Immature natural killer cell (primary cell): ENCODE results near the gene COL20A1. TPM values are rescaled to one million over a fixed set of nuclear protein-coding genes. Genes with fewer than 3 reads are reported as not detected.

Source experiments
- DNase-seq, 3 donors: peaks; one replicate each; pipeline ENCODE4 v3.0.0; 2022; ENCODE audit warnings: mixed read lengths in 1 of 3
- H3K27ac Mint-ChIP-seq, 6 donors: one replicate each; pipeline ENCODE4 v1.8.0; 2020; ENCODE audit warnings: mixed read lengths in 6 of 6, mild to moderate bottlenecking in 5 of 6, inconsistent platforms in 4 of 6, moderate library complexity in 3 of 6
- H3K27me3 Mint-ChIP-seq, 3 donors: one replicate each; pipeline ENCODE4 v1.8.0; 2020 to 2021; ENCODE audit warnings: low read depth in 3 of 3, mild to moderate bottlenecking in 3 of 3, mixed read lengths in 3 of 3, moderate library complexity in 3 of 3, inconsistent platforms in 1 of 3
- H3K36me3 Mint-ChIP-seq, 3 donors: one replicate each; pipeline ENCODE4 v1.8.0; 2020; ENCODE audit warnings: mixed read lengths in 3 of 3, inconsistent platforms in 2 of 3, mild to moderate bottlenecking in 2 of 3
- H3K4me1 Mint-ChIP-seq, 2 donors: one replicate each; pipeline ENCODE4 v1.8.0; 2020; ENCODE audit warnings: inconsistent platforms in 2 of 2, mild to moderate bottlenecking in 2 of 2, mixed read lengths in 2 of 2, moderate library complexity in 1 of 2
- H3K4me3 Mint-ChIP-seq, 5 donors: one replicate each; pipeline ENCODE4 v1.8.0; 2020; ENCODE audit warnings: mild to moderate bottlenecking in 5 of 5, mixed read lengths in 5 of 5, inconsistent platforms in 3 of 5, moderate library complexity in 3 of 5
- H3K9me3 Mint-ChIP-seq, 6 donors: one replicate each; pipeline ENCODE4 v1.8.0; 2020; ENCODE audit warnings: mild to moderate bottlenecking in 6 of 6, mixed read lengths in 6 of 6, inconsistent platforms in 4 of 6, moderate library complexity in 3 of 6
- polyA plus RNA-seq, 3 donors: library from polyadenylated mRNA; unstranded; fragments of 300-500 nt; fragmentation: Illumina TruSeq; gene quantifications; one replicate each; pipeline ENCODE4 v1.2.3, GENCODE V29; 2021

Gene COL20A1
- polyA plus RNA-seq, 3 donors from 2014 or later, result not detected

DNA sequence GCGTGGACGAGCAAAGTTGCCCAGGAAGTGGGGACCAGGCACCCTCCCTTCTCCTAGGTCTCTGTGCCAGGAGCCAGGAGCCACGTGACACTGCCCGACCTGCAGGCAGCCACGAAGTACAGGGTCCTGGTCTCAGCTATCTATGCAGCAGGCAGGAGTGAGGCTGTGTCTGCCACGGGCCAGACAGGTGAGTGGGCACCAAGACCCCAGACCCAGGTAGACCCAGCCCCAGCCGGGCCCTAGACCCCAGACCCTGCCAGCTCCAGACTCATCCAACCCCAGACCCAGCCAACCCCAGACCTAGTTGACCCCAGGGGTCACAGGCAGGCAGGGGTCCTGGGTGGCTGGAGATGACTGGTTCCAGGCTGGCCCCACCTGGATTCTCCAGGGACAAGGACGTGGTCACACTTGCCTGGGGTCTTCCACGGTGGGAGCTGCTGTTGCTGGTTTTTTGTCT, 21.1 kb downstream of the COL20A1 start:
- no peak overlapping the region for H3K4me3 Mint-ChIP-seq
- DNase-seq, result no peak
- H3K27ac Mint-ChIP-seq, result no peak overlapping the region
- H3K36me3 Mint-ChIP-seq, result no peaks in the 10 kb centered on the region
- peaks cover 2% of the 10 kb centered on the region in 3 donors for H3K27me3 Mint-ChIP-seq
- peaks cover 0 to 2% of the 10 kb centered on the region in 2 donors for H3K4me1 Mint-ChIP-seq
- H3K9me3 Mint-ChIP-seq, result no peaks in the 10 kb centered on the region

DNA sequence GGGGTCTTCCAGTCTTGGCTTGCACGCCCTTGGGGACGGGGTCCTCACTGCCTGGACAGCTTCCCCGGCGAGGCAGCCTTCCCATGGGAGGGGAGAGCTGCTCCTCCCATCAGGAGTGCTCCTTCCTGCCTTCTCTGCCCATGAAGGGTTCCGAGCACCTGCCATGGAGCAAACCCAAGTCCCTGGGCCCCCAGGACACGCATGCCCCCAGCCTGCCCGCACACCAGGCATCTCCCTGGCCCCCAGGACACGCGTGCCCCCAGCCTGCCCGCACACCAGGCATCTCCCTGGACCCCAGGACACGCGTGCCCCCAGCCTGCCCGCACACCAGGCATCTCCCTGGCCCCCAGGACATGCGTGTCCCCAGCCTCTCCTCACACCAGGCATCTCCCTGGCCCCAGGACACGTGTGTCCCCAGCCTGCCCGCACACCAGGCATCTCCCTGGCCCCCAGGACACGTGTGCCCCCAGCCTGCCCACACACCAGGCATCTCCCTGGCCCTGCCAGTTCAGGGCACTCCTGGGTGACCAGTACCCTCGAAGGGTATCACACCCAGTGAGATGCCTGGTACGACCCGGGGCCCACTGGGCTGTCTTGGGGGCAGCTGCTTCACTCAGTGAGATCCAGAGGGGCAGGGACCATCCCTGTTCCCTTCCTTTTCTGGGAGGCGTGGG, 21.7 kb downstream of the COL20A1 start:
- DNase-seq, result no peak

DNA sequence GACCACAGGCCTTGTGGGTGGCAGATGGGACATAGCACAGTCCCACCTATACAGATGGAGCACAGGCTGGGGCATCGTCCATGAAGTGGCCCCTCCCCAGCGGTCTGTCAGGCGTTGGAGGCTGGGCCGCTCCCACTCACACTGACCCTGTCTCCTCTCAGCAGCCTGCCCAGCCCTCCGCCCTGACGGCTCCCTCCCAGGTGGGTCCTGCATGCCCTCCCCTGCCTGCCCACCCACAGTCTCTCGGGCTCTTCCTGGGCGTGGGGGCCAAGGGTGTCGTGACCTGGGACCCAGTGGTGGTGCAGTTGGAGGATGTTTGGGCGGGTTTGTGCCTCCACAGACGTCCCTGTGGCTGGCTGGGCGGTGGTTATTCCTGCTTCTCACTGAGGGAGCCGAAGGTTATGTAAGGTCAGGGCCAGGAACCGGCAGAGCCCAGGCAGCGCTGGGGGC, 22.3 kb downstream of the COL20A1 start:
- no peak overlapping the region for H3K27ac Mint-ChIP-seq
- no peaks in the 10 kb centered on the region for H3K9me3 Mint-ChIP-seq
- no peak for DNase-seq
- peaks cover 2% of the 10 kb centered on the region in 3 donors for H3K27me3 Mint-ChIP-seq
- peaks cover 0 to 2% of the 10 kb centered on the region in 2 donors for H3K4me1 Mint-ChIP-seq
- no peaks in the 10 kb centered on the region for H3K36me3 Mint-ChIP-seq
- H3K4me3 Mint-ChIP-seq, result no peak overlapping the region

More for the DNA sequence above, 21.7 kb downstream of the COL20A1 start:
- Mint-ChIP-seq H3K4me3 (no peak overlapping the region), H3K9me3 (no peaks in the 10 kb centered on the region), H3K27ac (no peak overlapping the region), H3K27me3 (peaks cover 2% of the 10 kb centered on the region in 3 donors), H3K36me3 (no peaks in the 10 kb centered on the region), H3K4me1 (peaks cover 0 to 2% of the 10 kb centered on the region in 2 donors)

DNA sequence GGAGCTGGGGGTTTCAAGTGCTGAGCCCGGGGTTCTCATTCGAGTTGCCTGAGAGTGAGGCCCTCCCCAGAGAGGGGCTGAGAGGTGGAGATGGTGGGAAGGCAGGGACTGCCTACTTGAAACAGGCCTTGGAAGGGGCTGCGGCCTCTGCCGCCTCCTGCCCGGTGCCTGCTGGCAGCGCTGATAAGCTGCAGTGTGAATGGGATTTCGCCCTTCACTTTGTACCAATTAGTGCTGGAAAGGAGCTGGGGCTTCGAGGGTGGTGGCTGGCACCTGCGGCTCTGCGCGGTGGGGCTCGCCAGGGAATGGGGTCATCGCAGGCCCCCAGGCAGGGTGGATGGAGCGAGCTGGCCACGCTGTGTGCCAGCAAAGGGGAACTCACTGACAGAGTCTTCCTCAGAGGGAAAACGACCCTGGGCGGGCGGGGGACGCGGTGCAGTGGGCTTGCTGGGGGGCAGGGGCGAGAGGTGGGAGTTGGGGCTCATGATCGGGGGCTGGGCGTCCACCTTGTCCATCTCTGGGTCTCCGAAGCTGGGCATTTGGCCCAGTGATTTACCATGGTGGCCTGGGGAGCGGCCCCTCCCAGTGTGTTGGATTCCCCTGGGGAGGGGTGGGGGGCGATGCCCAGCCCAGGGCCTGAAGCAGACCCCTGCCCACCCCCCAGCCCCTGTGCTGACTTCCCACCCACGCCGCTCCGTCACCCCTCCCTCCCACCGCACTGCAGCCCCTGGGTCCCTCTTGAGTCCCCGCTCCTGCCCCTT, 22.9 kb downstream of the COL20A1 start:
- Mint-ChIP-seq H3K36me3 (no peaks in the 10 kb centered on the region), H3K27ac (no peak overlapping the region), H3K27me3 (peaks cover 2% of the 10 kb centered on the region in 3 donors), H3K9me3 (no peaks in the 10 kb centered on the region), H3K4me1 (no peaks in the 10 kb centered on the region), H3K4me3 (no peak overlapping the region)
- DNase-seq, result no peak

DNA sequence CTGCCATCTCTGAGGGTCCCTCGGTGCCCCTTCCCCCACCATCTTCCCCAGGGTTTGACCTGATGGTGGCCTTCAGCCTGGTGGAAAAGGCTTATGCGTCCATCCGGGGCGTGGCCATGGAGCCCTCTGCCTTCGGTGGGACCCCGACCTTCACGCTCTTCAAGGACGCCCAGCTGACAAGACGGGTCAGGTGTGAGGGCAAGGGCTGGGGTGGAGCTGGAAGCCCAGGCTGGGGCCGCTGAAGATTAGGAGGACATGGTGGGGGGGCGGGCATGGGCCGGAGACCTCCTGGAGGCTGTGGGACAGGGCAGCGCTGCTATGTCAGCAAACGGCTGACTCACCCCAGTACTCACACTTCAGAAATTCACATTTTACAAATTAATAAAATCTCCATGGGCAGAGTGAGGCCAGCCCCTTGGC, 23.5 kb downstream of the COL20A1 start:
- no peaks in the 10 kb centered on the region for H3K36me3 Mint-ChIP-seq
- H3K27me3 Mint-ChIP-seq, result peaks cover 2 to 3% (median 2%) of the 10 kb centered on the region in 3 donors
- DNase-seq, result no peak
- H3K4me1 Mint-ChIP-seq, result no peaks in the 10 kb centered on the region
- no peak overlapping the region for H3K4me3 Mint-ChIP-seq
- no peaks in the 10 kb centered on the region for H3K9me3 Mint-ChIP-seq
- H3K27ac Mint-ChIP-seq, result no peak overlapping the region

DNA sequence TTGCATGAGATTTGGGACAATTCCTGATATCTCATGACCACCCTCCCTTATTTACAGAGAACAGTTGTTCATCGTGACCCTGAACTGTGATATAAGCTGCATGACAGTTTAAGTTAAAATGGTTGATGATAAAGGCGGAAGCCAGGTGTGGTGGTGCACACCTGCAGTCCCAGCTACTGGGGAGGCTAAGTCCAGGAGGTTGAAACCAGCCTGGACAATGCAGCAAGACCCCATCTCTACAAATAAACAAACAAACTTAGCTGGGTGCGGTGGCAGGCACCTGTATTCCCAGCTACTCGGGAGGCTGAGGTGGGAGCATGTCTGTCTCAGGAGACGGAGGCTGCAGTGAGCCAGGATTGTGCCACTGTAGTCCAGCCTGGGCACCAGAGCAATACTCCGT, 24.1 kb downstream of the COL20A1 start:
- DNase-seq, result no peak
- no peak overlapping the region for H3K4me3 Mint-ChIP-seq
- peaks cover 2 to 3% (median 2%) of the 10 kb centered on the region in 3 donors for H3K27me3 Mint-ChIP-seq
- H3K4me1 Mint-ChIP-seq, result no peaks in the 10 kb centered on the region
- H3K27ac Mint-ChIP-seq, result no peak overlapping the region
- H3K9me3 Mint-ChIP-seq, result no peaks in the 10 kb centered on the region
- H3K36me3 Mint-ChIP-seq, result no peaks in the 10 kb centered on the region

DNA sequence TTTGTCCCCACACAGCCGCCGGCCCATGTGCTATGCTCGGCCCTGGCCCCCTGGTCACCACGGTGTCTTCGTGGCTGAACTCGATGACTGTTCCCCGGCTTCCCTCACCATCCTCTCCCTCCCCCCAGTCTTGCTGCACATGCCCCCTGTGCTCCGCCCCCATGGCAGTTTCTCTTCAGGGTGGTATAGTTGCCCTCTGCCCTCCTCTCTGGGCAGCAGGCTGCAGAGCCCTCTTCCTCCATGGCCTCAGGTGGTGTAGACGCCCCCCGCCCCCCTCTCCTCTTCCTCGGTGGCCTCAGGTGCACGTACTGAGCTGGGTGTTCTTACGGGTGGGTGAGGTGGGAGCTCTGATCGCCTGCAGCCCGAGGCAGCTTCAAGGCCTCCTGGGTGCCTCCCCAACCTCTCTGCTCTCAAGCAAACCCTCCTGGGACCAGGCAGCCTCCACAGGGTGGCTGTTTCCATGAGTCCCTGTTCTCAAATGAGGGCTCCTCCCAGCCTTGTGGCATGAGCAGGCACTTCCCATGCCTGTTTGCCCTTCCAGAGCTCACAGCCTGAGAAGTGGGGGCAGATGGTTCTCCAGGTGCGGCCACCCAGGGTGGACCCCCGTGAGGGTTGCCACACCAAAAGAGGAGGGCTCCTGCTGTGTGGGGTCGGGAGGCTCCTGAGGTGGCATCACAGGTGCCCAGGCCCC, 24.8 kb downstream of the COL20A1 start:
- no peak for DNase-seq
- H3K9me3 Mint-ChIP-seq, result no peaks in the 10 kb centered on the region
- H3K27me3 Mint-ChIP-seq, result peaks cover 2 to 3% (median 2%) of the 10 kb centered on the region in 3 donors
- H3K4me3 Mint-ChIP-seq, result no peak overlapping the region
- no peaks in the 10 kb centered on the region for H3K4me1 Mint-ChIP-seq
- H3K36me3 Mint-ChIP-seq, result no peaks in the 10 kb centered on the region
- no peak overlapping the region for H3K27ac Mint-ChIP-seq

DNA sequence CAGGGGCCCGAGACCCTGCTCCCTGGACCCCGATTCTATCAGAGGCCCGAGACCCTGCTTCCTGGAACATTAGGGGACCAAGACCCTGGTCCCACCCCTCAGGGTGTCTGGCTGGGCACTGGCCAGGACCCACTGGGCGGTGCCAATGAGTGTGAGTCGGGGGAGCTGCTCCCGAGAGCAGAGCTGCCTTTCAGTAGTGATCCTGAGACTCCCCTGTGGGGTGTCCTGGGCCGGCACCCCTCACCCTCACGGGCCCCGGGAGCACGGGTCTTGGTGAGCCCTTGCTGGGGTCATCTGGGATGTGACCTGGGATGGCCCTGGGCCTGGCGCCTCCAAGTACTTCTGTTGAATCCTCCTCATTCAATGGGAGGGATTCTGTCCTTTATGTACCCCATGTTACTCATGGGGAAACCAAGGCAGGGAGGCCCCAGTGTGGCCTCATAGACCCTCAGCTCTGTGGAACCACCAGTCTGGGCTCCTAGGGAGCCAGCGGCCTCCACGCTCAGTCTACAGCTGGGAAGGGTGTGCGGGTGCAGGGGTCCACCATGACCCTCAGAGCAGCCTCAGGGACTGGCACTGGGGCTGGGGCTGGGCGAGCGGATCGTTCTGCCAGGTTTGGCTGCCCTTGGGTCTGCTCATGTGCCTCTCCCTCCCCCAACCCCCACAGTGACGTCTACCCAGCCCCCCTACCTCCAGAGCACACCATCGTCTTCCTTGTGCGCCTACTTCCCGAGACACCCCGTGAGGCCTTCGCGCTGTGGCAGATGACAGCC, 25.6 kb downstream of the COL20A1 start:
- no peak for DNase-seq
- no peak overlapping the region for H3K4me3 Mint-ChIP-seq
- no peak overlapping the region for H3K27ac Mint-ChIP-seq
- H3K9me3 Mint-ChIP-seq, result no peaks in the 10 kb centered on the region
- H3K27me3 Mint-ChIP-seq, result peaks cover 2 to 5% (median 3%) of the 10 kb centered on the region in 3 donors
- H3K4me1 Mint-ChIP-seq, result no peaks in the 10 kb centered on the region
- no peaks in the 10 kb centered on the region for H3K36me3 Mint-ChIP-seq

DNA sequence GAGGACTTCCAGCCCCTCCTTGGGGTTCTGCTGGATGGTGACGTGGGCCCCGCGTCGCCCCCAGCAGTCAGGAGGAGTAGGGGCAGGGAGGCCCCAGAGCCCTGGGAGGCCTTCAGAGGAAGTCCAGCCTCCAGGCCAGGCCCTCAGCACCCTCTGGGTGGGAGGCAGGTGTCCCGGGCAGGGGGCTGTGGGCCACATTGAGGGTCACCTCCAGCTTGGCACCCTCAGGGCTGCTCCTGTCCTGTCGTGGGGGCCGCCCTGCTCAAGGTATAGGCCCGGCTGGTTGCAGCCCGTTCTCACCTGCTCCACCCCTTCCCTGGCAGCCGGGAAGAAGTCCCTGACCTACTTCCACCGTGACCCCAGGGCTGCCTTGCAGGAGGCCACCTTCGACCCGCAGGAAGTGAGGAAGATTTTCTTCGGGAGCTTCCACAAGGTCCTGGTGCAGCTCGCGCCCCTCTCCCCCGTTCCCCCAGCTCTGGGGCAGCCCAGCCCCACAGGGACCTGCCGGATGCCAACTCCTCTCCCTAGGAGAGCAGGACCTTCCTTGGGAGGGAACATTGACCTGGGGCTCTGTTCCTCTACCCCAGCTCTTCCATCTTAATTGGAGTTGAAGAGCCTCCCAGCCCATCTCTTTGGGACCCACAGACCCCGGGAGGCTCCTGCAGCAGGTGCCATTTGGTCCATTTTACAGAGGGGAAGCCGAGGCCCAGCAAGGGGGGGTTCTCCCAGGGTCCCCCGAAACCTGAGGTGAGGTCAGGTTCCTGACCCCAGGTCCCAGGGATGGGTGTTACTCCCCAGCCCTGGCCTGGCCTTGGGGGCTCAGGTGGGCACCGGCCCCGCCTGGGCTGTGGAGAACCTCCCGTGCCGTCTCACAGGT, 26.4 kb downstream of the COL20A1 start:
- H3K27ac Mint-ChIP-seq, result no peak overlapping the region
- DNase-seq, result no peak
- H3K27me3 Mint-ChIP-seq, result peaks cover 2 to 6% (median 5%) of the 10 kb centered on the region in 3 donors
- H3K9me3 Mint-ChIP-seq, result no peaks in the 10 kb centered on the region
- no peaks in the 10 kb centered on the region for H3K4me1 Mint-ChIP-seq
- no peaks in the 10 kb centered on the region for H3K36me3 Mint-ChIP-seq
- H3K4me3 Mint-ChIP-seq, result no peak overlapping the region

DNA sequence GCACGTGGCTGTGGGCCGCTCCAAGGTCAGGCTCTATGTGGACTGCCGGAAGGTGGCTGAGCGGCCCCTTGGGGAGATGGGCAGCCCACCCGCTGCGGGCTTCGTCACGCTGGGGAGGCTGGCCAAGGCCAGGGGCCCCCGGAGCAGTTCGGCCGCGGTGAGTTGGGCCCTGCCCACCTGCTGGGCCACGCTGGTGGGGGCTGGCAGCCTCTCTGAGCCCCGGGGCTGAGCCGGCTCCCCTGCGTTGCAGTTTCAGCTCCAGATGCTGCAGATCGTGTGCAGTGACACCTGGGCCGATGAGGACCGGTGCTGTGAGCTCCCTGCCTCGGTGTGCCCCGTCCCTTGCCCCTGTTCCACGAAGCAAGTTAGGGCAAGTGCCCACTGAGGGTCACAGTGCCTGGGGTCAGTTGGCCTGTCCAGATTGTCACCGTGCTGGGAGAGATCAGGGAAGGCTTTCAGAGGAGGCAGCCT, 27.1 kb downstream of the COL20A1 start:
- Mint-ChIP-seq H3K27me3 (peaks cover 2 to 6% (median 5%) of the 10 kb centered on the region in 3 donors), H3K4me1 (no peaks in the 10 kb centered on the region), H3K9me3 (no peaks in the 10 kb centered on the region), H3K4me3 (no peak overlapping the region), H3K27ac (no peak overlapping the region), H3K36me3 (no peaks in the 10 kb centered on the region)
- DNase-seq, result no peak

DNA sequence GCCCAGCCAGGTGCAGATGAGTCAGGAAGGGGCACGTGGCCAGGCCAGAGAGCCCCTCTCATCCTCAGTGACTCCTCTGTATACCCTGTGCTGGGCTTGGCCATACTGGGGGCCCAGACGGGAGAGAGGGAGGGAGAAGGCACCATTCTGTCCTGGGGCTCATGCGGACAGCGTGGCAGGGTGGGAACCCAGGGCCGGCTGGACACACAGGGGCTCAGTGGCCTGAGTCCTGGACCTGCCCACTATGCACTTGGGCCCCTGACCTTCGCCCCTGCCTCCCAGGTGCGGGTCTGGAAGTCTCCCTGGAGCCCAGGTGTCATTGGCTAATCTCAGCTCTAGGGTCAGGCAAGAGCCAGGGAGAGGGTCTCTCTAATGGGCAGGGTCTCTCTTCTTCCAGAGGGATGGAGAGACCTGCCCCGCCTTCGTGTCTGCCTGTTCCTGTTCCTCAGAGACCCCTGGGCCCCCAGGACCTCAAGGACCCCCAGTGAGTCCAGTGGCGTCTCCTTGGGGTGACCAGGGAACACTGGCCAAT, 27.7 kb downstream of the COL20A1 start:
- no peaks in the 10 kb centered on the region for H3K4me1 Mint-ChIP-seq
- no peaks in the 10 kb centered on the region for H3K36me3 Mint-ChIP-seq
- H3K27me3 Mint-ChIP-seq, result peaks cover 2 to 6% (median 5%) of the 10 kb centered on the region in 3 donors
- no peak overlapping the region for H3K27ac Mint-ChIP-seq
- no peak for DNase-seq
- H3K9me3 Mint-ChIP-seq, result no peaks in the 10 kb centered on the region
- no peak overlapping the region for H3K4me3 Mint-ChIP-seq

DNA sequence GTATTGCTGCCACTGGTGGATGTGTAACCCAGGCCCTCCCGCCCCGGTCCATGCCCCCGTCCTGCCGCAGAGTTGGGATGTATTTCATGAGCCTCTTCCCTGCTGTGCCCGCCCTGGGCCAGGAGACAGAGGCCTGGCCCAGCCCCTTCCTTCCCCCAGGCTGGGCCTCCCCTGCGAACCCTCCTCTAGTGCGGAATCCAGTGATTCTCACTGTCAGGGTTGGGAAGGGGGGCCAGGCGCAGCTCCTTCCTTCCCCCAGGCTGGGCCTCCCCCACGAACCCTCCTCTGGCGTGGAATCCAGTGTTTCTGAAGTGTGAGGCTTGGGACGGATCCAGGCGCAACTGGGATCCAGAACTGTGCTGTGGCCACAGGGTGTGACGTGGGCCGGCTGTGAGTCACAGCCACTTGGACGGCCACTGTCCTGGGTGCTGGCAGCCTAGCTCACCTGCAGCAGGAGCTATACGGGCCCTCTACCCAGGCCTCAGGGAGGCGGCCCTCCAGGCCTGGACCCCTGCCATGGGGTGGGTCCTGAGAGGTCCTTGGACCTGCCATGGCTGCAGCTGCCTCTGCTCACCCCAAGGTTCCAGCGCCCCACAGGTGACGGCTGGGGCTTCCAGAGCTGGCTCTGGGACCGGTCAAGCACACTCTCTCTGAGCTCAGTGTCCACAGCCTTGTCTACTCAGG, 28.3 kb downstream of the COL20A1 start:
- Mint-ChIP-seq H3K4me3 (no peak overlapping the region), H3K9me3 (no peaks in the 10 kb centered on the region), H3K27me3 (peaks cover 2 to 6% (median 5%) of the 10 kb centered on the region in 3 donors), H3K36me3 (no peaks in the 10 kb centered on the region), H3K27ac (no peak overlapping the region), H3K4me1 (peaks cover 0 to 2% of the 10 kb centered on the region in 2 donors)
- DNase-seq, result no peak
